ENCODE measurements around the gene POLR2B.
"Not testable (repeated sequence)": the region's sequence is repeated elsewhere in the genome, so short reads cannot be mapped to it uniquely, and the experiment has no call there.

The POLR2B gene

GRCh38 chr4:57059890-57060716 lies 81.4 kb downstream of the POLR2B start:
- DNase-seq, result no peak

- DNase-seq, result not testable (repeated sequence)
Observed at GRCh38 chr4:57060717-57061067, 82.0 kb downstream of the POLR2B start.

DNA sequence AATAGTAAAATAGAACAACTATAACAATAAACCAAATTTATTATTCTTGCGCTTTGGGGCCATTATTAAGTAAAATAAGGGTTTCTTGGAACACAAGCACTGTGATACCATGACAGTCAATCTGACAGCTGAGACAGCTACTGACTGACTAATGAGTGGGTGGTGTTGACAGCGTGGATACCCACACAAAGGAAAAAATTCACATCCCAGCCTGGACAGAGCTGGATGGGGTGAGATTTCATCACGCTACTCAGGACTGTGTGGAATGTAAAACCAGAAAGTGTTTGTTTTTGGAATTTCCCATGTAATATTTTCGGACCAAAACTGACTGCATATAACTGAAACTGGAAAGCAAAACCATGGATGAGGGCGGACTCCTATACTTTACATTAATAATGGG lies 82.7 kb downstream of the POLR2B start:
- DNase-seq, result no peak

DNA sequence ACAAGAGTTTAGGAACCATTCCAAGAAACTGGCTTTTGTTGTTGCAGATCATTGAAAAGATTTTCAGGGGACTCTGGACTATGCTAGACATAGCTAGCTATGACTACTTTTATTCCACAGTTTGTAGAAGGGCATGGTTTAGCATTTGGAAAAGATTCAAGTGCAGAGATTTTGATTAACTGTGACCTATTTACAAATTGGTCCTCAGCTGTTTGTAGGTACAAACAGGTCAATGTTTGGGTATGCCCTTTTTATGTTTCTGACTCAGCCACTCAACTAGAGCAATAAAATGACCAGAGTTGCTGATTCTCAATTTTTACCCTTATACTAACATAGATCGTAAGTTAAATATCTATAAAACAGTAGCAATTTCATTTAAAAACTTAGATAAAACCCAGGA lies 84.8 kb downstream of the POLR2B start:
- DNase-seq, result no peak

DNA sequence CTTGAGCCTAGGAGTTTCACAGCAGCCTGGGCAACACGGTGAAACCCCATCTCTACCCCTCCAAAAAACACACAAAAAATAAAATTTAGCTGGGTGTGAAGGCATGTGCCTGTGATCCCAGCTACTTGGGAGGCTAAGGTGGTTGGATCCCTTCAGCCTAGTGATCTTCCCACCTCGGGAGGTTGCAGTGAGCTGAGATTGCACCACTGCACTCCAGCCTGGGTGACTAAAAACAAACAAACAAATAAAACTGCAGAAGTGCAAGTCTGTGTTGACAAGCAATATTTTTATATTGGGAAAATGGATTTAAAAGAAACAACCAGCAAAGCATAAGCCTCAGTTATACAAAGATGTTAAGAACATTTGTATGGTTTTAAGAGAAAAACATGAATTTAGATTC lies 85.4 kb downstream of the POLR2B start:
- no peak for DNase-seq

GRCh38 chr4:57064811-57065711 lies 86.4 kb downstream of the POLR2B start:
- no peak for DNase-seq

DNA sequence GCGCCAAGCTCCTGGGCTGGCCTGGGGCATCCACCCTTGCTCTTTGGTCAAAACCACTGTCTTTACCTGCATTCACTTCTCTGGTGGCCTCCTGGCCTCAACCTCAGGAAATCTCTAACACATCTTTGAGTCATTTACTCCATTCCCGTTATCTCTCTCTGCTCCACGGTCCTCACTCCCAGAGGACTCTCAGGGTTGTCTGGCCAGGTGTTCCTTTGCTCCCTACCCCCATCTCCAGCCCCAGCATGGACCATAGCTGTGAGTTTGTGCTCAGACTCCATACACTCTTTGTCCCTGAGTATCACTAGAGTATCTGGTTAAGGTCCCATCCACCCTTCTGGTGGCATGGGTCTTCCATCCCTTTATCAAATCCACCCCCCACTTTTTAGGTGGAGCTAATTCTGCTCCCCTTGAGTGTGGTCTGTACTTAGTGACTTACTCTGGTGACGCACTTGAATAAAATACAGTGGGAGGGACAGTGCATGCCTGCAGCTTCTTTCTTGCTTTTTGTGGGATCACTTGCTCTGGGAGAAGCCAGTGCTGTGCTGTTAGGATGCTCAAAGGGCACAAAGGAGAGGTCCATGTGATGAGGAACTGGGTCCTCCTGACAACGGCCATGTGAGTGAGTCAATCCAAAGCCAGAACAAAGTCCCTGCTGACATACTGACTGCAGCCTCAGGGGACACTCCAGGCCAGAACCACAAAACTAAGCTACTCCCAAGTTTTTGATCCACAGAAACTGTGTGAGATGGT lies 87.2 kb downstream of the POLR2B start:
- DNase-seq, result no peak

DNA sequence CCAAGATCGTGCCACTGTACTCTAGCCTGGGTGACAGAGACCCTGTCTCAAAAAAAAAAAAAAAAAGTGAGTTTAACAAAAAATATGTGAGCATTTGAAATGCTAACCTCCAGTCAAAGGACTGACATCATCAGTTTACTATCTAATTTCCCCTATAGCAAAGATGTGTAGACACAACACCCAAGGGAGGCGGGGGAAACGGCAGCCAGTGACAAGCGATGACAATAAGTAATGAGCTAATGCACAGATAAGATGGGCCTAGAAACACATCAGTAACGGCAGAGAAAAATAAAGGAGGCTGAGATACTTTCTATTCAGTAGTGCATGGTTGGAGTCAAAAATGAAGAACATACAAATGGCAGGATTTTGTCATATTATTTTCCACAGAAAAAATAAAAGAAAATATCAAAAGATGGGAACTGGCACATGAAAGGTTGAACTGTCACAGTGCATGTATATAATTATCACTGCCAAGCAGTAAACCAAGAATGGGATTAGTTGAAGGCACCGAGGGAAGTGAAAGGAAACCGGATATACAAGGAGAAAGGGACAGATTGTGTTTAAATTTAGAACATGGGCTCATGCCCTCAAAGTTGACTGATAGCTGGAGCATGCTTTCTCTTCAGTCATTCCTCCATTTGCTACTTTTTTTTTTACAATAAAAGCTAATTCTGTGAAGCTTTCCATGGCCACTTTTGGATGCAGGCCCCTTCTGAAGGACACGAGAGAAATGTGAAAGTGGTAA lies 89.7 kb downstream of the POLR2B start:
- DNase-seq, result no peak

GRCh38 chr4:57070461-57070860 lies 91.8 kb downstream of the POLR2B start:
- DNase-seq, result no peak

- no peak for DNase-seq
Observed at GRCh38 chr4:57071326-57071725, 92.6 kb downstream of the POLR2B start.

DNA sequence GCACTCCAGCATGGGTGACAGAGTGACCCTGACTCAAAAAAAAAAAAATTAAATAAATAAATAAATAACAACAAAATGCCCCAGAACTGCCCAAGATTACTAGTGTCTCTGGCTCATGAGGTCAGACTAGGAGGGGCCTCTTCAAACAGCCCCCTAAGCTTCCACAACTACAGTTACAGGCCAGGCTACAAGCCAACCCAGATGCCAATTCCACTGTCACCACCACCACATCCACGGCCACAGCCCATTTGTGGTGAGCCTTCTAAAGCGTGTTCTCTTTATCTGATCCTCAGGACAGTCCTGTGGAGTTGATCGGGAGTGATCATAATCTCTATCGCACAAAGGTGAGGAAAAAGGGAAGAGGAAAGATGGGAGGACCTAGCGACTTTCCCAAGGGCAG lies 94.9 kb downstream of the POLR2B start:
- DNase-seq, result no peak

GRCh38 chr4:57074744-57075143 lies 96.0 kb downstream of the POLR2B start:
- DNase-seq, result no peak

DNA sequence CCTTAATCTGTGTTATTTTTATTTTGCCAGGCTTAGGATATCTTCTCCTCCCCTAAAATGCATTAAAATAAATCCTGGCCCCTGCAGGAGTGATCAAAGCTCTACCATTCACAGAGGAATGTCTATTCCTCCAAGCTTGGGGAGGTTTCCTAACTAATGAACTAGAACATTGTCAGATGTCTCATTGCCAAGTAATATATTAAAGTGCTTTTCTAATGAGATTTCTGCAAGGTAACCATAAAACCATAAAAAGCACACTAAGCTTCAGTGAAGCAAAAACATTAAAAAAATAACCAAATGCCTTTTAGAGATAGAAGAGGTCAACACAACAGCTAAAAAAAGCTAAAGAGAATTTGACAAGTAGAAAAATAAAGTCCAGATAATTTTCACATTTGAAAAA lies 96.7 kb downstream of the POLR2B start:
- no peak for DNase-seq

- no peak for DNase-seq
Observed at GRCh38 chr4:57076646-57077045, 98.0 kb downstream of the POLR2B start.

DNA sequence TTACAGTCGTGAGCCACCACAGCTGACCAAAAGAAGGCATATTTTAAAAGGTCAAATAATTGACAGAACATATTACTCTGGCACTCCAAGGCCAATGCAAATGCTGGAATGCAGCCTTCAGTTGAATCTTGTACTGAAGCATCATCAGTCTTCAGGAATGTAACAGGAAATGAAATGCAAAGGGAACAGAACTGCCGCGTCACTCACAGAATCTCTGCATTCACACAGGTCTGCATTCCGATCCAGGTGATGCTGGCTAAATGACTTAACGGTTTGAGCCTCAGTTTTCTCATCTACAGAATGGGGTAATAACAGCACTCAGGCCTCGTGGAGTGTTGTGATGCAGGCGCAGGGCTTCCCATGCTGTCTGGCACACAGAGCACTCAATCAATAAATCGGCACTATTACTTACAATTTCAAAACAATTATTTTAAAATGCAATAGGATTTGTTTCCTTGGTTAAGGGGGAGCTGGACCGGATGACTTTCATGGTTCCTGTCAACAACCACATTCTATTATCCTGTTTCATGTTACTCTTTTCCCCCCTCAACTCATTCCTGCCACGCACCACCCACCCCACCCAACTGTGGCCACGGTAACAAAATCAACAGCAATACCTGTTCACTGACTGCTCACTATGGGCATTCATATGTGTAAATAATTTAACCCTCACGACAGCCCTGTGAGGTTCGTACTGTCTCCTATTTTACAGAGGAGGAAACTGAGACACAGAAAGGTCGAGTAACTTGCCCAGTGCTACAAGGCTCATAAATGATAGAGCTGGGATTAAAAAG lies 99.1 kb downstream of the POLR2B start:
- no peak for DNase-seq

- DNase-seq, result no peak
Observed at GRCh38 chr4:57078685-57079521, 100.2 kb downstream of the POLR2B start.

All from NCI-H2107 (cell line).